Vagina (tissue), 2 donors: ENCODE data around the gene SRXN1.

Experiments
- CTCF ChIP-seq, 3 experiments: fragments of 450-650 bp in 2 of 3; fragments of 200-600 bp in 1 of 3; sonication (generic) in 1 of 3; IDR thresholded peaks; one replicate each; pipeline ENCODE4 v1.5.1; 2017 to 2019; ENCODE audit warnings: antibody characterized with exemption in 3 of 3, mild to moderate bottlenecking in 2 of 3, moderate library complexity in 2 of 3
- POLR2A ChIP-seq, 2 donors: fragments of 450-650 bp; IDR thresholded peaks; one replicate each; pipeline ENCODE4 v1.6.1; 2017; ENCODE audit warnings: antibody characterized with exemption in 2 of 2, mild to moderate bottlenecking in 2 of 2, moderate library complexity in 2 of 2
- POLR2AphosphoS5 ChIP-seq, 2 donors: sonication (generic); formaldehyde crosslinking; IDR thresholded peaks; one replicate each; pipeline ENCODE4 v1.9.0; 2017; ENCODE audit warnings: antibody characterized with exemption in 2 of 2, mild to moderate bottlenecking in 2 of 2, low read depth in 1 of 2; ENCODE audit not compliant: insufficient read depth in 1 of 2

- no peak for TF ChIP-seq POLR2A (IDR thresholded peaks at IDR 0.05)
- TF ChIP-seq CTCF (IDR thresholded peaks at IDR 0.05) = no peak
- no peak for TF ChIP-seq POLR2AphosphoS5 (IDR thresholded peaks at IDR 0.05; ENCODE audit: insufficient read depth in 1 of 2, low read depth in 1 of 2)
Measured at GRCh38 chr20:602111-602970, 50.7 kb downstream of the SRXN1 start.
